K562 (cell line): ENCODE measurements around the gene POLR2A.

Experiments
- CREB1 ChIP-seq, 2 experiments: sonication (generic) in 1 of 2; formaldehyde crosslinking in 1 of 2; IDR thresholded peaks; 2 replicates each; pipeline versions ENCODE4 v1.6.1 to v1.8.0; 2012 to 2022; ENCODE audit warnings: inconsistent platforms in 1 of 2, mild to moderate bottlenecking in 1 of 2, missing genetic modification reagents in 1 of 2, moderate library complexity in 1 of 2
- CTCF ChIP-seq, 3 experiments: IDR thresholded peaks in 2 of 3; conservative IDR thresholded peaks in 1 of 3; 2 replicates each; pipeline ENCODE4 v1.5.1; 2011 to 2012; ENCODE audit warnings: low read length in 3 of 3, mild to moderate bottlenecking in 3 of 3, control low read depth in 2 of 3, improper control_type of control experiment in 1 of 3, inconsistent platforms in 1 of 3, low read depth in 1 of 3, mixed read lengths in 1 of 3, moderate library complexity in 1 of 3; ENCODE audit not compliant: insufficient read depth in 2 of 3
- PYGO2 ChIP-seq: fragments of 450-650 bp; IDR thresholded peaks from 2 replicates; pipeline ENCODE4 v1.6.1; 2016; ENCODE audit warnings: mild to moderate bottlenecking, missing genetic modification characterization, moderate library complexity, missing compliant biosample characterization

- no peak for TF ChIP-seq CREB1 (IDR thresholded peaks at IDR 0.05)
- TF ChIP-seq CREB1 (CRISPR knock-in tag; IDR thresholded peaks at IDR 0.05): no peak
- no peak for TF ChIP-seq CTCF (IDR thresholded peaks at IDR 0.05 in 2 of 3, conservative IDR thresholded peaks at IDR 0.05 in 1 of 3; ENCODE audit: insufficient read depth in 2 of 3, low read depth in 1 of 3, low read length in 3 of 3)
- TF ChIP-seq PYGO2 (tag): no peak
Measured at GRCh38 chr17:7477392-7478275, 6.5 kb upstream of the POLR2A start.
